Measurements from ENCODE around the gene PALLD. TPM values are rescaled to one million over a fixed set of nuclear protein-coding genes. Genes with fewer than 3 reads are reported as not detected.

Gene PALLD
- total RNA-seq, 1 experiment from 2014 or later = 6.5 TPM

- in situ Hi-C loops (cut with HindIII; ENCODE audit: low pct_unique_long_range_greater_than_20kb, low sequenced_read_pairs) = no loop called here
- ATAC-seq = no peak
- ChIA-PET CTCF (no interaction called here), POLR2A (no interaction called here)
- Histone ChIP-seq H3K36me3 (ENCODE audit: control insufficient read depth, insufficient read depth, low read length) (no peaks in the 10 kb centered on the region), H3K9me3 (ENCODE audit: control insufficient read depth, insufficient read depth, low read depth, low read length) (no peaks in the 10 kb centered on the region), H3K4me3 (ENCODE audit: low read depth in 2 of 2, low read length in 2 of 2) (no peak overlapping the region), H3K4me1 (ENCODE audit: control insufficient read depth, insufficient read depth, low read length) (no peaks in the 10 kb centered on the region), H3K27me3 (ENCODE audit: control insufficient read depth, insufficient read depth, low read length) (peaks cover 2% of the 10 kb centered on the region; the same call in 1 of the 2 replicates), H3K27ac (ENCODE audit: low read length) (no peak overlapping the region)
- no peak for TF ChIP-seq TCF7L2 (IDR thresholded peaks at IDR 0.05; ENCODE audit: low read depth, low read length)
- no peak for TF ChIP-seq CTCF (IDR thresholded peaks at IDR 0.05)
- no peak for TF ChIP-seq POLR2AphosphoS5 (IDR thresholded peaks at IDR 0.05; ENCODE audit: low read depth, low read length)
- TF ChIP-seq REST (IDR thresholded peaks at IDR 0.05; ENCODE audit: insufficient read depth in 1 of 2, low read depth in 2 of 2, low read length in 1 of 2) = no peak
- TF ChIP-seq SIN3A (IDR thresholded peaks at IDR 0.05; ENCODE audit: borderline replicate concordance, insufficient read depth, low read depth, low read length) = no peak
- no TSS peak for BruUV-seq (replicated peaks)
- no peak for DNase-seq (ENCODE audit: low read depth, low spot score)
- intact Hi-C loops (cut with micrococcal nuclease; ENCODE audit: unreplicated experiment) = no loop called here
Observed at GRCh38 chr4:168825975-168826374, 329.1 kb downstream of the PALLD start.

GRCh38 chr4:168826620-168827019 is 329.8 kb downstream of the PALLD start:
- no peaks in the 10 kb centered on the region for H3K9me3 ChIP-seq (ENCODE audit: control insufficient read depth, insufficient read depth, low read depth, low read length)
- in situ Hi-C loops (cut with HindIII; ENCODE audit: low pct_unique_long_range_greater_than_20kb, low sequenced_read_pairs) = no loop called here
- no peaks in the 10 kb centered on the region for H3K4me1 ChIP-seq (ENCODE audit: control insufficient read depth, insufficient read depth, low read length)
- DNase-seq (ENCODE audit: low read depth, low spot score) (no peak), ATAC-seq (no peak)
- H3K4me3 ChIP-seq (ENCODE audit: low read depth in 2 of 2, low read length in 2 of 2) = no peak overlapping the region
- CTCF ChIA-PET = no interaction called here
- TF ChIP-seq SIN3A (IDR thresholded peaks at IDR 0.05; ENCODE audit: borderline replicate concordance, insufficient read depth, low read depth, low read length) (no peak), TCF7L2 (IDR thresholded peaks at IDR 0.05; ENCODE audit: low read depth, low read length) (no peak), POLR2AphosphoS5 (IDR thresholded peaks at IDR 0.05; ENCODE audit: low read depth, low read length) (no peak), CTCF (IDR thresholded peaks at IDR 0.05) (no peak), REST (IDR thresholded peaks at IDR 0.05; ENCODE audit: insufficient read depth in 1 of 2, low read depth in 2 of 2, low read length in 1 of 2) (no peak)
- peaks cover 2% of the 10 kb centered on the region; the same call in 1 of the 2 replicates for H3K27me3 ChIP-seq (ENCODE audit: control insufficient read depth, insufficient read depth, low read length)
- POLR2A ChIA-PET = no interaction called here
- no TSS peak for BruUV-seq (replicated peaks)
- intact Hi-C loops (cut with micrococcal nuclease; ENCODE audit: unreplicated experiment) = no loop called here
- H3K27ac ChIP-seq (ENCODE audit: low read length) = no peak overlapping the region
- no peaks in the 10 kb centered on the region for H3K36me3 ChIP-seq (ENCODE audit: control insufficient read depth, insufficient read depth, low read length)

Data from Panc1 (cell line).